H1 (cell line): ENCODE data around the gene PDHB. TPM values are rescaled to one million over a fixed set of nuclear protein-coding genes. Genes with fewer than 3 reads are reported as not detected.

ENCODE experiments used
- CTCF ChIA-PET: fragments of 300-600 bp; sonication (Branson Sonifier 250); formaldehyde crosslinking; loops from one replicate; lab custom pipeline; 2021; ENCODE audit not compliant: partially characterized antibody; lab: Charles Lee
- POLR2A ChIA-PET: fragments of 300-600 bp; sonication (Branson Sonifier 250); formaldehyde crosslinking; loops from one replicate; lab custom pipeline; 2021; ENCODE audit warnings: inconsistent platforms; ENCODE audit not compliant: partially characterized antibody; lab: Charles Lee
- DNase-seq, 2 experiments: peaks; one replicate each; pipeline versions ENCODE4 v3.0.0 to v3.0.0-alpha.2; 2010 to 2022; ENCODE audit warnings: low spot score in 2 of 2, low read depth in 1 of 2, mixed read lengths in 1 of 2
- FAIRE-seq: peaks from 2 replicates; lab custom pipeline; 2011; peaks lifted over from hg19 to GRCh38; lab: Jason Lieb, UNC
- H2AFZ ChIP-seq: 2 replicates; pipeline ENCODE4 v1.8.1; 2012; ENCODE audit warnings: low read length, inconsistent platforms
- H2AK5ac ChIP-seq: 2 replicates; pipeline ENCODE4 v1.6.1; 2013; ENCODE audit warnings: low read depth, low read length
- H2BK120ac ChIP-seq: replicated peaks from 2 replicates; pipeline ENCODE3; 2013; ENCODE audit warnings: low read depth, low read length, inconsistent platforms
- H2BK12ac ChIP-seq: 2 replicates; pipeline ENCODE4 v1.6.1; 2013; ENCODE audit warnings: low read depth, low read length
- H2BK15ac ChIP-seq: 2 replicates; pipeline ENCODE4 v1.6.1; 2013; ENCODE audit warnings: low read length
- H2BK20ac ChIP-seq: 2 replicates; pipeline ENCODE4 v1.6.1; 2013; ENCODE audit warnings: low read length
- H2BK5ac ChIP-seq: 2 replicates; pipeline ENCODE4 v1.6.1; 2013; ENCODE audit warnings: low read depth, low read length
- H3K14ac ChIP-seq: 2 replicates; pipeline ENCODE4 v1.6.1; 2013; ENCODE audit warnings: inconsistent platforms; ENCODE audit not compliant: insufficient read length
- H3K18ac ChIP-seq: 2 replicates; pipeline ENCODE4 v1.6.1; 2013; ENCODE audit warnings: low read length; ENCODE audit errors: extremely low read depth
- H3K23ac ChIP-seq: 2 replicates; pipeline ENCODE4 v1.6.1; 2013; ENCODE audit warnings: inconsistent platforms; ENCODE audit not compliant: insufficient read length
- H3K23me2 ChIP-seq: 2 replicates; pipeline ENCODE4 v1.6.1; 2013; ENCODE audit warnings: low read depth, low read length
- H3K27ac ChIP-seq: 2 replicates; pipeline ENCODE4 v1.6.1; 2011; ENCODE audit warnings: low read depth, low read length, inconsistent platforms
- H3K27me3 ChIP-seq, 4 experiments: replicated peaks in 1 of 4; 1 replicate in 1 of 4; 2 replicates in 3 of 4; pipeline versions ENCODE4 v1.6.1 to v1.8.1; 2011 to 2013; ENCODE audit warnings: low read length in 3 of 4, mild to moderate bottlenecking in 3 of 4, inconsistent platforms in 2 of 4, mixed read lengths in 2 of 4, moderate library complexity in 1 of 4; ENCODE audit not compliant: control insufficient read depth in 3 of 4, insufficient read depth in 3 of 4; ENCODE audit errors: extremely low read depth in 1 of 4
- H3K36me3 ChIP-seq, 4 experiments: 2 replicates each; pipeline versions ENCODE4 v1.6.1 to v1.8.1; 2011 to 2013; ENCODE audit warnings: mild to moderate bottlenecking in 4 of 4, low read length in 3 of 4, moderate library complexity in 2 of 4, control low read depth in 1 of 4, inconsistent platforms in 1 of 4; ENCODE audit not compliant: insufficient read depth in 4 of 4, control insufficient read depth in 2 of 4
- H3K4ac ChIP-seq: replicated peaks from 2 replicates; pipeline ENCODE3; 2013; ENCODE audit warnings: low read length, low read depth, mixed read lengths, inconsistent platforms; ENCODE audit not compliant: insufficient read length
- H3K4me1 ChIP-seq, 4 experiments: replicated peaks in 1 of 4; 1 replicate in 1 of 4; 2 replicates in 3 of 4; pipeline versions ENCODE4 v1.6.1 to v1.8.1; 2011 to 2013; ENCODE audit warnings: low read length in 3 of 4, inconsistent platforms in 2 of 4, mixed read lengths in 1 of 4; ENCODE audit not compliant: insufficient read depth in 4 of 4, control insufficient read depth in 3 of 4
- H3K4me2 ChIP-seq, 2 experiments: 2 replicates each; pipeline versions ENCODE4 v1.6.1 to v1.8.1; 2011 to 2013; ENCODE audit warnings: low read depth in 2 of 2, low read length in 2 of 2, control low read depth in 1 of 2, inconsistent platforms in 1 of 2, mild to moderate bottlenecking in 1 of 2; ENCODE audit not compliant: insufficient read depth in 1 of 2
- H3K4me3 ChIP-seq, 4 experiments: fragments of 200-600, 300-600 bp in 1 of 4; sonication (generic), shearing (Covaris generic), sonication (Bioruptor Twin) in 1 of 4; 2 replicates each; pipeline versions ENCODE4 v1.5.1 to v1.8.1; 2011 to 2016; ENCODE audit warnings: low read length in 4 of 4, low read depth in 3 of 4, control low read depth in 2 of 4, inconsistent platforms in 2 of 4, mild to moderate bottlenecking in 2 of 4, mixed read lengths in 1 of 4, moderate library complexity in 1 of 4; ENCODE audit not compliant: insufficient read depth in 2 of 4; ENCODE audit errors: extremely low read depth in 1 of 4
- H3K56ac ChIP-seq: replicated peaks from 2 replicates; pipeline ENCODE3; 2013; ENCODE audit warnings: low read depth, mild to moderate bottlenecking, mixed read lengths, low read length, inconsistent platforms; ENCODE audit not compliant: insufficient read length
- H3K79me1 ChIP-seq: 2 replicates; pipeline ENCODE4 v1.6.1; 2013; ENCODE audit warnings: low read depth, low read length, control low read depth
- H3K79me2 ChIP-seq, 2 experiments: 2 replicates each; pipeline versions ENCODE4 v1.6.1 to v1.8.1; 2012 to 2013; ENCODE audit warnings: low read length in 2 of 2, mild to moderate bottlenecking in 2 of 2, inconsistent platforms in 1 of 2; ENCODE audit not compliant: insufficient read depth in 2 of 2, control insufficient read depth in 1 of 2
- H3K9ac ChIP-seq, 4 experiments: replicated peaks in 1 of 4; 1 replicate in 1 of 4; 2 replicates in 3 of 4; pipeline versions ENCODE4 v1.6.1 to v1.8.1; 2011 to 2013; ENCODE audit warnings: low read depth in 3 of 4, low read length in 3 of 4, control low read depth in 2 of 4, mild to moderate bottlenecking in 2 of 4, moderate library complexity in 2 of 4, inconsistent platforms in 1 of 4; ENCODE audit errors: extremely low read depth in 1 of 4
- H3K9me3 ChIP-seq, 2 experiments: 2 replicates each; pipeline versions ENCODE4 v1.6.1 to v1.8.1; 2012 to 2013; ENCODE audit warnings: mild to moderate bottlenecking in 2 of 2, moderate library complexity in 2 of 2, control low read depth in 1 of 2, inconsistent platforms in 1 of 2, low read depth in 1 of 2, low read length in 1 of 2, mixed read lengths in 1 of 2; ENCODE audit not compliant: insufficient read depth in 2 of 2
- H4K20me1 ChIP-seq, 2 experiments: replicated peaks in 1 of 2; 2 replicates each; pipeline versions ENCODE3 to v1.8.1; 2011 to 2013; ENCODE audit warnings: inconsistent platforms in 2 of 2, low read length in 2 of 2, mild to moderate bottlenecking in 1 of 2; ENCODE audit not compliant: insufficient read depth in 2 of 2, control insufficient read depth in 1 of 2
- H4K5ac ChIP-seq: 2 replicates; pipeline ENCODE4 v1.6.1; 2013; ENCODE audit warnings: low read length, low read depth, mixed read lengths, inconsistent platforms; ENCODE audit not compliant: insufficient read length
- H4K8ac ChIP-seq: 2 replicates; pipeline ENCODE4 v1.8.0; 2013; ENCODE audit warnings: mild to moderate bottlenecking, moderate library complexity, low read length, inconsistent platforms; ENCODE audit not compliant: insufficient read depth; ENCODE audit errors: extremely low read depth
- H4K91ac ChIP-seq: replicated peaks from 2 replicates; pipeline ENCODE3; 2013; ENCODE audit warnings: low read length, mixed read lengths, inconsistent platforms; ENCODE audit not compliant: insufficient read length
- EGR1 ChIP-seq: IDR thresholded peaks from 2 replicates; pipeline ENCODE4 v1.6.1; 2011; ENCODE audit warnings: low read depth, low read length, borderline replicate concordance
- RBBP5 ChIP-seq: IDR thresholded peaks from 2 replicates; pipeline ENCODE4 v1.7.1; 2012; ENCODE audit warnings: low read depth, mild to moderate bottlenecking, inconsistent platforms, low read length, moderate library complexity, borderline replicate concordance
- RFX5 ChIP-seq: IDR thresholded peaks from 2 replicates; pipeline ENCODE4 v1.6.1; 2011; ENCODE audit warnings: low read depth, low read length, improper control_type of control experiment, borderline replicate concordance
- RXRA ChIP-seq: IDR thresholded peaks from 2 replicates; pipeline ENCODE4 v1.6.1; 2011; ENCODE audit warnings: low read depth, mild to moderate bottlenecking, low read length, moderate library complexity; ENCODE audit not compliant: insufficient read depth
- SP1 ChIP-seq: IDR thresholded peaks from 2 replicates; pipeline ENCODE4 v1.6.1; 2011; ENCODE audit warnings: low read depth, low read length
- TCF12 ChIP-seq: IDR thresholded peaks from 2 replicates; pipeline ENCODE4 v1.6.1; 2011; ENCODE audit warnings: low read depth, mild to moderate bottlenecking, low read length
- ZNF274 ChIP-seq: IDR thresholded peaks from 2 replicates; pipeline ENCODE4 v1.7.0; 2012; ENCODE audit warnings: low read length, borderline replicate concordance; ENCODE audit errors: extremely low read depth
- whole genome bisulfite sequencing, 2 experiments: shearing (Covaris generic) in 1 of 2; methylation state at CpG; one replicate each; pipeline versions ENCODE4 v1.1.6 to v1.1.7; 2013 to 2015; ENCODE audit warnings: low lambda C conversion rate in 2 of 2, mixed read lengths in 2 of 2, inconsistent platforms in 1 of 2, low coverage in 1 of 2, missing lambda C conversion rate in 1 of 2; ENCODE audit not compliant: insufficient replicate concordance in 2 of 2, insufficient coverage in 1 of 2, insufficient read length in 1 of 2; ENCODE audit errors: extremely low coverage in 1 of 2, missing lambda C conversion rate in 1 of 2; 5-methylcytosine and 5-hydroxymethylcytosine counted together
- polyA plus RNA-seq, 7 experiments: library from polyadenylated mRNA; depleted of rRNA in 3 of 7; stranded (reverse) in 5 of 7; unstranded in 2 of 7; fragments of >200 nt in 5 of 7; fragments of 200-250 nt in 2 of 7; gene quantifications; 1 replicate in 5 of 7; 2 replicates in 1 of 7; 4 replicates in 1 of 7; pipeline versions ENCODE4 v1.2.1 to v1.2.3, GENCODE V29; 2011 to 2013; ENCODE audit warnings: missing spikeins in 2 of 7, mixed read lengths in 2 of 7
- total RNA-seq: library from RNA; stranded (reverse); fragmentation: NEBNext Ultra II Directional; extraction: Animal tissue kit (Norgen Biotek cat#: 25700); gene quantifications from 2 replicates; pipeline ENCODE4 v1.2.1, GENCODE V29; 2021

Gene PDHB
- total and polyA plus RNA-seq, 2 of the 8 experiments (the other 6 are each of a cell fraction or from before 2014, with no cell fraction given), result 90.4 to 140 TPM

DNA sequence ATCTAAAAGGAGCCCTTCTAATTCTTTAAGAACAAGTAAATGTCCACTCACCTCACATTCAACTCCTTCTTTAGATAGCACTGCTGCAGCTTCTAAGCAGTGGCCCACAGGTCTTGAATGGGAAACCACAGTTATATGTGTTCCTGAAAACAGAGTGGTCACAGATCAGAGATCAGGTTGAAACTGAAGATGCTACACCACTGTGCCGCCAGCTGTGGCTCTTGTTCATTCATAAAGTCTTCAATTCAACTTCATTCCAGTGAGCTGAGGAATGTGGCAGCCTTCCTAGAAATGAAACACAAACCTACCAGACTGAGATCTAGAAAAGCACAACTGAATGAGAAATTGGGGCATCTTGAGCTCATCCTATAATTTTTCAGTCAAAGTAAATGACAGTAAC is 4.0 kb downstream of the PDHB start:
- Histone ChIP-seq H3K9me3 (no peaks in the 10 kb centered on the region), H3K4me2 (no peak overlapping the region), H3K4me1 (peaks cover 0 to 8% (median 7%) of the 10 kb centered on the region in 4 experiments; a peak in 5 of 7 replicates), H4K5ac (no peak overlapping the region), H3K4ac (no peak overlapping the region), H3K9ac (no peak overlapping the region), H3K56ac (no peak overlapping the region), H3K27me3 (no peaks in the 10 kb centered on the region), H3K23ac (no peak overlapping the region), H4K91ac (no peak overlapping the region), H3K23me2 (0 out of 2 replicates have a peak, but pooled peaks cover 3% of the 10 kb centered on the region), H3K14ac (no peak overlapping the region), H3K36me3 (peaks cover 27 to 69% (median 57%) of the 10 kb centered on the region in 4 experiments; a peak in 7 of 8 replicates), H2BK5ac (no peak overlapping the region), H4K8ac (no peak overlapping the region), H3K27ac (no peak overlapping the region), H2BK120ac (no peak overlapping the region), H2AK5ac (no peak overlapping the region), H3K79me1 (no peaks in the 10 kb centered on the region), H3K79me2 (peaks cover 0 to 20% of the 10 kb centered on the region in 2 experiments; a peak in 2 of 4 replicates), H2BK20ac (no peak overlapping the region), H2BK12ac (no peak overlapping the region), H3K18ac (no peak overlapping the region), H2BK15ac (no peak overlapping the region), H3K4me3 (no peak overlapping the region), H4K20me1 (peaks cover 0 to 5% of the 10 kb centered on the region in 2 experiments), H2AFZ (no peak overlapping the region)
- CTCF ChIA-PET, result interaction anchor here (1.4 to 2.0 kb wide), 4 partner anchors 93 to 123 kb away, joined by 3 to 7 read pairs (median 4); no protein-coding TSS in a partner anchor
- DNase-seq (no peak), FAIRE-seq (no peak)
- 55% methylated on average over 1 of the region's 1 CpG; no CpG with 5 or more reads in 1 of the 2 experiments for WGBS, 2 experiments
- POLR2A ChIA-PET, result interaction anchor here (1.0 to 2.4 kb wide), 6 partner anchors 9 to 123 kb away, joined by 3 to 11 read pairs (median 4); partner anchors contain the start of genes HTD2 and RPP14
- TF ChIP-seq RFX5 (no peak), SP1 (no peak), TCF12 (no peak), RXRA (no peak), ZNF274 (no peak), RBBP5 (no peak), EGR1 (no peak)
